HepG2 (cell line): ENCODE data around the gene KIF2C. TPM values are rescaled to one million over a fixed set of nuclear protein-coding genes. Genes with fewer than 3 reads are reported as not detected.

Experiments
- GMEB2 ChIP-seq: IDR thresholded peaks from 2 replicates; pipeline ENCODE4 v1.6.1; 2016; ENCODE audit warnings: missing biosample characterization, missing genetic modification reagents, low read depth
- HMGXB4 ChIP-seq, 2 experiments: sonication (generic) in 1 of 2; formaldehyde crosslinking in 1 of 2; IDR thresholded peaks; 2 replicates each; pipeline versions ENCODE4 v1.4.0 to v1.6.1; 2018 to 2020; ENCODE audit warnings: missing genetic modification reagents in 2 of 2, borderline replicate concordance in 1 of 2, low read depth in 1 of 2, mild to moderate bottlenecking in 1 of 2, missing biosample characterization in 1 of 2
- HOMEZ ChIP-seq: IDR thresholded peaks from 2 replicates; pipeline ENCODE4 v1.6.1; 2016; ENCODE audit warnings: low read depth
- ISX ChIP-seq: sonication (generic); formaldehyde crosslinking; conservative IDR thresholded peaks from 2 replicates; pipeline ENCODE4 v1.5.0; 2020; ENCODE audit warnings: missing genetic modification reagents
- MED1 ChIP-seq: sonication (generic); formaldehyde crosslinking; IDR thresholded peaks from 2 replicates; pipeline ENCODE4 v1.4.0; 2020; ENCODE audit warnings: missing genetic modification reagents
- NBN ChIP-seq: fragments of 450-650 bp; conservative IDR thresholded peaks from 2 replicates; pipeline ENCODE4 v1.6.1; 2017
- NFAT5 ChIP-seq: sonication (generic); formaldehyde crosslinking; IDR thresholded peaks from 2 replicates; pipeline ENCODE4 v1.4.0; 2020; ENCODE audit warnings: missing genetic modification reagents
- NFIC ChIP-seq: IDR thresholded peaks from 2 replicates; pipeline ENCODE4 v1.6.1; 2012; ENCODE audit warnings: mild to moderate bottlenecking, low read length, inconsistent platforms
- ZBTB10 ChIP-seq: sonication (generic); formaldehyde crosslinking; IDR thresholded peaks from 2 replicates; pipeline ENCODE4 v1.4.0; 2020; ENCODE audit warnings: missing genetic modification reagents, borderline replicate concordance
- ZNF639 ChIP-seq: conservative IDR thresholded peaks from 2 replicates; pipeline ENCODE4 v1.6.1; 2018; ENCODE audit warnings: missing genetic modification reagents
- polyA plus RNA-seq, 8 experiments: library from polyadenylated mRNA; depleted of rRNA in 3 of 8; stranded (reverse) in 7 of 8; unstranded in 1 of 8; fragments of >200 nt; fragmentation: Illumina TruSeq in 4 of 8; extraction: Trizol in 4 of 8; gene quantifications; 2 replicates each; pipeline versions ENCODE4 v1.2.1 to v1.2.3, GENCODE V29; 2011 to 2016; ENCODE audit warnings: low read depth in 4 of 8, missing spikeins in 1 of 8, mixed read lengths in 1 of 8; ENCODE audit not compliant: insufficient read depth in 1 of 8
- total RNA-seq, 5 experiments: library from RNA; depleted of rRNA; stranded (reverse); fragments of >200 nt; fragmentation: Illumina TruSeq; extraction: Trizol; gene quantifications; 2 replicates each; pipeline ENCODE4 v1.2.3, GENCODE V29; 2016; ENCODE audit warnings: low read depth in 1 of 5

The KIF2C gene
- total and polyA plus RNA-seq, 2 of the 13 experiments (the other 11 are each of a cell fraction or from before 2014, with no cell fraction given) = 29.7 to 53.7 TPM

GRCh38 chr1:44808063-44808937 lies 68.7 kb downstream of the KIF2C start, which contains the start of gene BTBD19 (continued):
- no peak for TF ChIP-seq ISX (CRISPR knock-in tag)
- peak; percentile 24; the same call in 1 of the 2 replicates for TF ChIP-seq ZNF639 (CRISPR knock-in tag)
- no peak for TF ChIP-seq ZBTB10
- TF ChIP-seq NBN = no peak
- peak; percentile 3; the same call in 1 of the 2 replicates for TF ChIP-seq HOMEZ (CRISPR knock-in tag)
- peak; percentile 63 for TF ChIP-seq MED1 (CRISPR knock-in tag)
- no peak; the same call in 1 of the 2 replicates for TF ChIP-seq NFAT5
- peak in 1 of 2 experiments; percentile 16; a peak in 1 of 4 replicates for TF ChIP-seq HMGXB4 (CRISPR knock-in tag; IDR thresholded peaks at IDR 0.05; ENCODE audit: borderline replicate concordance in 1 of 2, low read depth in 1 of 2)
- no peak for TF ChIP-seq NFIC
- TF ChIP-seq GMEB2 (CRISPR knock-in tag) = no peak
